Panc1 (cell line): ENCODE results near the gene ALDH1L2. TPM values are rescaled to one million over a fixed set of nuclear protein-coding genes. Genes with fewer than 3 reads are reported as not detected.

Source experiments
- ATAC-seq: fragments of 200-7000 bp; cut with Tn5 transposase; 2 replicates; pipeline ENCODE4 v1.9.1; 2020; ENCODE audit warnings: mild to moderate bottlenecking, moderate library complexity
- BruUV-seq: library from RNA; stranded (reverse); fragments of 400-500 nt; replicated peaks from 2 replicates; lab custom pipeline; 2021; lab: Mats Ljungman, UMichigan
- CTCF ChIA-PET: fragments of 300-600 bp; sonication (Branson Sonifier 250); formaldehyde crosslinking; loops from one replicate; lab custom pipeline; 2022; ENCODE audit warnings: antibody characterized with exemption; lab: Charles Lee
- POLR2A ChIA-PET: fragments of 300-600 bp; sonication (Branson Sonifier 250); formaldehyde crosslinking; loops from one replicate; lab custom pipeline; 2022; ENCODE audit warnings: antibody characterized with exemption; lab: Charles Lee
- DNase-seq: peaks from one replicate; pipeline ENCODE4 v3.0.0-alpha.2; 2010; ENCODE audit warnings: low read depth, low spot score
- H3K27ac ChIP-seq: 2 replicates; pipeline ENCODE4 v1.5.1; 2011; ENCODE audit warnings: mild to moderate bottlenecking, low read length, inconsistent platforms
- H3K27me3 ChIP-seq: fragments of 200-500 bp; sonication (Bioruptor generic); 2 replicates; pipeline ENCODE4 v1.6.0; 2014; ENCODE audit warnings: low read length, inconsistent platforms; ENCODE audit not compliant: control insufficient read depth, insufficient read depth
- H3K36me3 ChIP-seq: fragments of 200-500 bp; sonication (Bioruptor generic); 2 replicates; pipeline ENCODE4 v1.5.1; 2014; ENCODE audit warnings: inconsistent platforms, mild to moderate bottlenecking, low read length, moderate library complexity; ENCODE audit not compliant: control insufficient read depth, insufficient read depth
- H3K4me1 ChIP-seq: 2 replicates; pipeline ENCODE4 v1.5.1; 2011; ENCODE audit warnings: inconsistent platforms, mild to moderate bottlenecking, low read length, moderate library complexity; ENCODE audit not compliant: control insufficient read depth, insufficient read depth
- H3K4me3 ChIP-seq, 2 experiments: 2 replicates each; pipeline ENCODE4 v1.5.1; 2011 to 2012; ENCODE audit warnings: low read depth in 2 of 2, low read length in 2 of 2, mild to moderate bottlenecking in 2 of 2, inconsistent platforms in 1 of 2, moderate library complexity in 1 of 2
- H3K9me3 ChIP-seq: fragments of 200-500 bp; sonication (Bioruptor generic); 2 replicates; pipeline ENCODE4 v1.5.1; 2014; ENCODE audit warnings: low read depth, mild to moderate bottlenecking, inconsistent platforms, low read length, moderate library complexity; ENCODE audit not compliant: control insufficient read depth, insufficient read depth
- POLR2AphosphoS5 ChIP-seq: IDR thresholded peaks from 2 replicates; pipeline ENCODE4 v1.6.1; 2012; ENCODE audit warnings: mild to moderate bottlenecking, low read depth, low read length, moderate library complexity
- SIN3A ChIP-seq: IDR thresholded peaks from 2 replicates; pipeline ENCODE4 v1.6.1; 2012; ENCODE audit warnings: low read depth, mild to moderate bottlenecking, low read length, moderate library complexity, borderline replicate concordance; ENCODE audit not compliant: insufficient read depth
- TCF7L2 ChIP-seq: IDR thresholded peaks from 2 replicates; pipeline ENCODE4 v1.6.1; 2011; ENCODE audit warnings: mild to moderate bottlenecking, low read depth, low read length, inconsistent platforms
- in situ Hi-C: cut with HindIII; loops from 2 replicates; pipeline ENCODE4 v1.10.0; 2016; ENCODE audit warnings: low sequenced_read_pairs, low pct_unique_long_range_greater_than_20kb
- intact Hi-C: fragments of 100-400 bp; cut with micrococcal nuclease; formaldehyde crosslinking; loops from one replicate; pipeline ENCODE4 v1.10.0; 2022; ENCODE audit not compliant: unreplicated experiment
- total RNA-seq: library from RNA; stranded (reverse); gene quantifications from one replicate; pipeline ENCODE4 v1.2.1, GENCODE V29; 2021; ENCODE audit not compliant: unreplicated experiment
- TF ChIP-seq, protein P1 (sequence below), 2 experiments: IDR thresholded peaks; 2 replicates each; pipeline ENCODE4 v1.6.1; 2011 to 2012; ENCODE audit warnings: low read depth in 2 of 2, control low read depth in 1 of 2, low read length in 1 of 2, mild to moderate bottlenecking in 1 of 2, moderate library complexity in 1 of 2; ENCODE audit not compliant: insufficient read depth in 1 of 2
- TF ChIP-seq, protein P2 (sequence below): fragments of 450-650 bp; IDR thresholded peaks from 2 replicates; pipeline ENCODE4 v1.5.1; 2017; ENCODE audit warnings: mild to moderate bottlenecking

Gene ALDH1L2
- total RNA-seq, 1 experiment from 2014 or later, result 2.2 TPM

DNA sequence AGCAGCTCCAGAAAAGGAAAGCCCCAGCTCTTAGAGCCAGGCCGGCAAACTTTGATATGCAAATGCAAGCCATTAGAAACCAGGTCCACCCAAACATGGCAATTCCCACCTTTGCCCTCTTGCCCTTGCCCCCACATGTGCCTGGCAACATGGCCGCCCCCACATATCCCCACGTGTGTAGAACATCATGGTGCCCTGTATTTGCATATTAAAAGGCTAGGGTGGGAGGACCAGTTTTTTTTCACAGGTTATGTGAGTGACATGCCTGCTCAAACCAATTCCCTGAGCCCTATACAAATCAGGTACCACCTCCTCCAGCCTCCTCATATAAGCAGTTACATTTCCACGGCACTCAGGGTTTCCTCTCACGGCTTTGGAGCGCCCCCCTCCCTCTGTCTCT lies 6.1 kb upstream of the ALDH1L2 start:
- no TSS peak for BruUV-seq
- Histone ChIP-seq H3K4me1 (peaks cover 5% of the 10 kb centered on the region; the same call in 1 of the 2 replicates), H3K36me3 (no peaks in the 10 kb centered on the region), H3K4me3 (no peak overlapping the region), H3K9me3 (peaks cover 3% of the 10 kb centered on the region; the same call in 1 of the 2 replicates), H3K27me3 (peaks cover 8% of the 10 kb centered on the region; the same call in 1 of the 2 replicates), H3K27ac (no peak overlapping the region)
- ChIA-PET CTCF (no interaction called here), POLR2A (interaction anchor here (0.7 kb wide), 1 partner anchor 638 kb away, joined by 5 read pairs; no protein-coding TSS in a partner anchor)
- ATAC-seq, result no peak
- no peak for DNase-seq
- TF ChIP-seq, protein P1, sequence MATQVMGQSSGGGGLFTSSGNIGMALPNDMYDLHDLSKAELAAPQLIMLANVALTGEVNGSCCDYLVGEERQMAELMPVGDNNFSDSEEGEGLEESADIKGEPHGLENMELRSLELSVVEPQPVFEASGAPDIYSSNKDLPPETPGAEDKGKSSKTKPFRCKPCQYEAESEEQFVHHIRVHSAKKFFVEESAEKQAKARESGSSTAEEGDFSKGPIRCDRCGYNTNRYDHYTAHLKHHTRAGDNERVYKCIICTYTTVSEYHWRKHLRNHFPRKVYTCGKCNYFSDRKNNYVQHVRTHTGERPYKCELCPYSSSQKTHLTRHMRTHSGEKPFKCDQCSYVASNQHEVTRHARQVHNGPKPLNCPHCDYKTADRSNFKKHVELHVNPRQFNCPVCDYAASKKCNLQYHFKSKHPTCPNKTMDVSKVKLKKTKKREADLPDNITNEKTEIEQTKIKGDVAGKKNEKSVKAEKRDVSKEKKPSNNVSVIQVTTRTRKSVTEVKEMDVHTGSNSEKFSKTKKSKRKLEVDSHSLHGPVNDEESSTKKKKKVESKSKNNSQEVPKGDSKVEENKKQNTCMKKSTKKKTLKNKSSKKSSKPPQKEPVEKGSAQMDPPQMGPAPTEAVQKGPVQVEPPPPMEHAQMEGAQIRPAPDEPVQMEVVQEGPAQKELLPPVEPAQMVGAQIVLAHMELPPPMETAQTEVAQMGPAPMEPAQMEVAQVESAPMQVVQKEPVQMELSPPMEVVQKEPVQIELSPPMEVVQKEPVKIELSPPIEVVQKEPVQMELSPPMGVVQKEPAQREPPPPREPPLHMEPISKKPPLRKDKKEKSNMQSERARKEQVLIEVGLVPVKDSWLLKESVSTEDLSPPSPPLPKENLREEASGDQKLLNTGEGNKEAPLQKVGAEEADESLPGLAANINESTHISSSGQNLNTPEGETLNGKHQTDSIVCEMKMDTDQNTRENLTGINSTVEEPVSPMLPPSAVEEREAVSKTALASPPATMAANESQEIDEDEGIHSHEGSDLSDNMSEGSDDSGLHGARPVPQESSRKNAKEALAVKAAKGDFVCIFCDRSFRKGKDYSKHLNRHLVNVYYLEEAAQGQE (IDR thresholded peaks at IDR 0.05; ENCODE audit: insufficient read depth in 1 of 2, low read depth in 2 of 2, low read length in 1 of 2), result no peak
- TF ChIP-seq, protein P2, sequence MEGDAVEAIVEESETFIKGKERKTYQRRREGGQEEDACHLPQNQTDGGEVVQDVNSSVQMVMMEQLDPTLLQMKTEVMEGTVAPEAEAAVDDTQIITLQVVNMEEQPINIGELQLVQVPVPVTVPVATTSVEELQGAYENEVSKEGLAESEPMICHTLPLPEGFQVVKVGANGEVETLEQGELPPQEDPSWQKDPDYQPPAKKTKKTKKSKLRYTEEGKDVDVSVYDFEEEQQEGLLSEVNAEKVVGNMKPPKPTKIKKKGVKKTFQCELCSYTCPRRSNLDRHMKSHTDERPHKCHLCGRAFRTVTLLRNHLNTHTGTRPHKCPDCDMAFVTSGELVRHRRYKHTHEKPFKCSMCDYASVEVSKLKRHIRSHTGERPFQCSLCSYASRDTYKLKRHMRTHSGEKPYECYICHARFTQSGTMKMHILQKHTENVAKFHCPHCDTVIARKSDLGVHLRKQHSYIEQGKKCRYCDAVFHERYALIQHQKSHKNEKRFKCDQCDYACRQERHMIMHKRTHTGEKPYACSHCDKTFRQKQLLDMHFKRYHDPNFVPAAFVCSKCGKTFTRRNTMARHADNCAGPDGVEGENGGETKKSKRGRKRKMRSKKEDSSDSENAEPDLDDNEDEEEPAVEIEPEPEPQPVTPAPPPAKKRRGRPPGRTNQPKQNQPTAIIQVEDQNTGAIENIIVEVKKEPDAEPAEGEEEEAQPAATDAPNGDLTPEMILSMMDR, result no peak
- TF ChIP-seq TCF7L2 (no peak), POLR2AphosphoS5 (no peak), SIN3A (no peak)
- intact Hi-C loops (no loop called here), in situ Hi-C loops (no loop called here)

DNA sequence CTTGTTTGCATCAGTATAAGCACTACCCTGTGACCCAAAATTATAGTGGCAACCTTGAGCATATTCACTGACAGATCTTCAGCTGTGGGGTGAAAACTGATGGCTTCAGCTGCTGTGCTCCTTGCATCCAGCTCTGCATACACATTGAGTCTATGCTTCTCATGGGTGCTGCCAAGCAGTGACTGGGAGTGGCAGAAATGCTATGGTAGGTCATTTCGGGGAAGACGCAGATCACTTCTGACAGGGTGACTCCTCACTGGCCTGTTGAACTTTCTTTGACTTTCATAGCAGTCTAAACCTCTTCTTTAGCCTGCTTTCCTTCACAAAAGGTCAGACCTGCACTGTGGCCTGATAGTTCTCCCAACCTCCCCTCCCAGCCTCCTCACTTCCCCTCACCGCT lies 5.6 kb upstream of the ALDH1L2 start:
- intact Hi-C loops, result no loop called here
- DNase-seq (no peak), ATAC-seq (no peak)
- ChIA-PET POLR2A (no interaction called here), CTCF (no interaction called here)
- Histone ChIP-seq H3K27ac (no peak overlapping the region), H3K4me3 (no peak overlapping the region), H3K4me1 (peaks cover 5% of the 10 kb centered on the region; the same call in 1 of the 2 replicates), H3K27me3 (peaks cover 8% of the 10 kb centered on the region; the same call in 1 of the 2 replicates), H3K36me3 (no peaks in the 10 kb centered on the region), H3K9me3 (peaks cover 3% of the 10 kb centered on the region; the same call in 1 of the 2 replicates)
- in situ Hi-C loops, result no loop called here
- BruUV-seq, result no TSS peak
- TF ChIP-seq, protein P2, result no peak
- TF ChIP-seq POLR2AphosphoS5 (no peak), TCF7L2 (no peak), SIN3A (no peak)
- TF ChIP-seq, protein P1 (IDR thresholded peaks at IDR 0.05; ENCODE audit: insufficient read depth in 1 of 2, low read depth in 2 of 2, low read length in 1 of 2), result no peak
